Keratinocyte (primary cell): ENCODE results near the gene CLINT1. TPM values are rescaled to one million over a fixed set of nuclear protein-coding genes. Genes with fewer than 3 reads are reported as not detected.

Source experiments
- DNase-seq: peaks from one replicate; pipeline ENCODE4 v3.0.0-alpha.2; 2011; ENCODE audit warnings: low read depth, missing footprints, low spot score
- FAIRE-seq: peaks from 2 replicates; lab custom pipeline; 2011; peaks lifted over from hg19 to GRCh38; lab: Jason Lieb, UNC
- H2AFZ ChIP-seq: 2 replicates; pipeline ENCODE4 v1.6.0; 2012; ENCODE audit warnings: low read length, control low read depth, inconsistent platforms; ENCODE audit not compliant: control insufficient read depth
- H3K27ac ChIP-seq: 2 replicates; pipeline ENCODE4 v1.5.1; 2011; ENCODE audit warnings: low read length; ENCODE audit not compliant: control insufficient read depth, insufficient read depth
- H3K27me3 ChIP-seq: 3 replicates; pipeline ENCODE4 v1.6.0; 2011; ENCODE audit warnings: low read length; ENCODE audit not compliant: control insufficient read depth, insufficient read depth; ENCODE audit errors: extremely low read depth
- H3K36me3 ChIP-seq, 2 experiments: 2 replicates in 1 of 2; 3 replicates in 1 of 2; pipeline ENCODE4 v1.5.1; 2011; ENCODE audit warnings: low read length in 2 of 2, mild to moderate bottlenecking in 1 of 2; ENCODE audit not compliant: control insufficient read depth in 2 of 2, insufficient read depth in 2 of 2; ENCODE audit errors: extremely low read depth in 1 of 2
- H3K4me1 ChIP-seq: 3 replicates; pipeline ENCODE4 v1.5.1; 2011; ENCODE audit warnings: low read length; ENCODE audit not compliant: control insufficient read depth, insufficient read depth; ENCODE audit errors: extremely low read depth
- H3K4me2 ChIP-seq: 3 replicates; pipeline ENCODE4 v1.6.0; 2011; ENCODE audit warnings: low read depth, low read length; ENCODE audit not compliant: control insufficient read depth, insufficient read depth; ENCODE audit errors: extremely low read depth
- H3K4me3 ChIP-seq, 3 experiments: fragments of 200-600 bp in 1 of 3; sonication (generic) in 1 of 3; 2 replicates in 2 of 3; 3 replicates in 1 of 3; pipeline ENCODE4 v1.5.1; 2011 to 2016; ENCODE audit warnings: low read length in 3 of 3, mild to moderate bottlenecking in 3 of 3, control low read depth in 2 of 3, inconsistent platforms in 1 of 3, low read depth in 1 of 3, mixed read lengths in 1 of 3, mixed run types in 1 of 3, moderate library complexity in 1 of 3; ENCODE audit not compliant: control insufficient read depth in 2 of 3, insufficient read depth in 2 of 3; ENCODE audit errors: extremely low read depth in 1 of 3
- H3K79me2 ChIP-seq: 2 replicates; pipeline ENCODE4 v1.6.0; 2012; ENCODE audit warnings: low read length; ENCODE audit not compliant: control insufficient read depth, insufficient read depth
- H3K9ac ChIP-seq: 3 replicates; pipeline ENCODE4 v1.6.0; 2011; ENCODE audit warnings: low read length; ENCODE audit not compliant: control insufficient read depth, insufficient read depth; ENCODE audit errors: extremely low read depth
- H3K9me1 ChIP-seq: 3 replicates; pipeline ENCODE4 v1.6.0; 2011; ENCODE audit warnings: low read length; ENCODE audit not compliant: control insufficient read depth, insufficient read depth; ENCODE audit errors: extremely low read depth
- H3K9me3 ChIP-seq: 2 replicates; pipeline ENCODE4 v1.5.1; 2012; ENCODE audit warnings: low read depth, low read length; ENCODE audit not compliant: control insufficient read depth
- H4K20me1 ChIP-seq: 3 replicates; pipeline ENCODE4 v1.6.0; 2011; ENCODE audit warnings: low read length; ENCODE audit not compliant: control insufficient read depth, insufficient read depth; ENCODE audit errors: extremely low read depth
- EZH2 ChIP-seq: IDR thresholded peaks from one replicate; pipeline ENCODE4 v1.6.1; 2012; ENCODE audit warnings: inconsistent platforms, mild to moderate bottlenecking, low read length, moderate library complexity
- dilution Hi-C: fragments of 300-500 bp; cut with MboI; formaldehyde crosslinking; loops from one replicate; pipeline ENCODE4 v1.7.0; 2020; ENCODE audit warnings: low sequenced_read_pairs; ENCODE audit not compliant: extremely low pct_ligation_motif_present
- polyA plus RNA-seq, 5 experiments: library from polyadenylated mRNA; depleted of rRNA in 3 of 5; stranded (reverse) in 3 of 5; stranded (forward) in 1 of 5; unstranded in 1 of 5; fragments of >200 nt; gene quantifications; 1 replicate in 1 of 5; 2 replicates in 3 of 5; 3 replicates in 1 of 5; pipeline versions ENCODE4 v1.2.1 to v1.2.3, GENCODE V29; 2011 to 2012; ENCODE audit warnings: missing spikeins in 2 of 5, low read depth in 1 of 5, low replicate concordance in 1 of 5
- TF ChIP-seq, protein P1 (sequence below), 3 experiments: IDR thresholded peaks in 1 of 3; conservative IDR thresholded peaks in 1 of 3; optimal IDR thresholded peaks in 1 of 3; 2 replicates in 2 of 3; 3 replicates in 1 of 3; pipeline versions ENCODE3 to v1.5.1; 2011; ENCODE audit warnings: low read length in 3 of 3, mild to moderate bottlenecking in 3 of 3, moderate library complexity in 2 of 3, control low read depth in 1 of 3, inconsistent platforms in 1 of 3; ENCODE audit not compliant: insufficient read depth in 2 of 3; ENCODE audit errors: extremely low read depth in 1 of 3

Gene CLINT1
- polyA plus RNA-seq, 1 donor (not counting 4 experiments of a cell fraction or from before 2014, with no cell fraction given), result 112 TPM

DNA sequence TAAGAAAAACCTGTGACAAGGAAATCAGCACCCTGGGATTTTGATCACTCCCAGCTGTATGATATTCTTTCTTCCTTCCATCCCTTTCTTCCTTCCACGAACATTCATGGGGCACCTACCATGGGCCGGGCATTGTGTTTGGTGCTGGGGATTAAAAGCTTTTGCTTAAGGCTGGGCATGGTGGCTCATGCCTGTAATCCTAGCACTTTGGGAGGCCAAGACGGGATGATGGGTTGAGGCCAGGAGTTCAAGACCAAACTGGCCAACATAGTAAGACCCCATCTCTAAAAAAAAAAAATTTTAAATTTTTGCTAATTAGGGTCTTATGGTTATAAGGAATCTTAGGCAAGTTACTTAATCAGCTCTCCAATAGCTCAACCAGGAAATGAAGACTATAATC is 48.5 kb upstream of the CLINT1 start:
- H2AFZ ChIP-seq, result no peak overlapping the region
- DNase-seq (no peak), FAIRE-seq (no peak)
- H3K4me2 ChIP-seq, result no peak overlapping the region
- H3K36me3 ChIP-seq, result no peaks in the 10 kb centered on the region
- no peak overlapping the region for H3K9ac ChIP-seq
- H3K4me1 ChIP-seq, result peaks cover 10% of the 10 kb centered on the region
- dilution Hi-C loops, result no loop called here
- no peaks in the 10 kb centered on the region for H3K9me3 ChIP-seq
- TF ChIP-seq EZH2, result no peak
- TF ChIP-seq, protein P1, sequence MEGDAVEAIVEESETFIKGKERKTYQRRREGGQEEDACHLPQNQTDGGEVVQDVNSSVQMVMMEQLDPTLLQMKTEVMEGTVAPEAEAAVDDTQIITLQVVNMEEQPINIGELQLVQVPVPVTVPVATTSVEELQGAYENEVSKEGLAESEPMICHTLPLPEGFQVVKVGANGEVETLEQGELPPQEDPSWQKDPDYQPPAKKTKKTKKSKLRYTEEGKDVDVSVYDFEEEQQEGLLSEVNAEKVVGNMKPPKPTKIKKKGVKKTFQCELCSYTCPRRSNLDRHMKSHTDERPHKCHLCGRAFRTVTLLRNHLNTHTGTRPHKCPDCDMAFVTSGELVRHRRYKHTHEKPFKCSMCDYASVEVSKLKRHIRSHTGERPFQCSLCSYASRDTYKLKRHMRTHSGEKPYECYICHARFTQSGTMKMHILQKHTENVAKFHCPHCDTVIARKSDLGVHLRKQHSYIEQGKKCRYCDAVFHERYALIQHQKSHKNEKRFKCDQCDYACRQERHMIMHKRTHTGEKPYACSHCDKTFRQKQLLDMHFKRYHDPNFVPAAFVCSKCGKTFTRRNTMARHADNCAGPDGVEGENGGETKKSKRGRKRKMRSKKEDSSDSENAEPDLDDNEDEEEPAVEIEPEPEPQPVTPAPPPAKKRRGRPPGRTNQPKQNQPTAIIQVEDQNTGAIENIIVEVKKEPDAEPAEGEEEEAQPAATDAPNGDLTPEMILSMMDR (optimal IDR thresholded peaks at IDR 0.05 in 1 of 3, IDR thresholded peaks at IDR 0.05 in 1 of 3, conservative IDR thresholded peaks at IDR 0.05 in 1 of 3; ENCODE audit: extremely low read depth in 1 of 3, insufficient read depth in 2 of 3, low read length in 3 of 3), result no peak
- H3K4me3 ChIP-seq, result no peak overlapping the region
- no peaks in the 10 kb centered on the region for H3K79me2 ChIP-seq
- no peaks in the 10 kb centered on the region for H4K20me1 ChIP-seq
- no peaks in the 10 kb centered on the region for H3K9me1 ChIP-seq
- H3K27ac ChIP-seq, result no peak overlapping the region
- no peaks in the 10 kb centered on the region for H3K27me3 ChIP-seq

DNA sequence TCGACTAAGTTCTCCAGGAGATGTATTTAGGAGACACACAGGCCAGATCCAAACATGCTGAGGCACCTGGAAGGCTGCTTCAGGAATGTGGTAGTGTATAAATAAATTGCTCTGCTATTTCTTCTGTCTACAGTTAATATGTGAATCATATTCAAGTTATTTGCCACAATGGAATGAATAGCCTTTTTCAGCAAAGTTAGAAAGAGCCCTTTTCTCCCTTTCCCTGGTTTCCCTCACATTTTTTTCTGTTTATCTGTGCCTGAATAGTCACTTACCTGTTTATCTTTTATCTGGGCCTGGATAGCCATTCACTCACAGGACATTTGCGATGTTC is 44.1 kb upstream of the CLINT1 start:
- H3K27ac ChIP-seq, result peak overlapping the region; percentile 1
- H3K9me1 ChIP-seq, result no peaks in the 10 kb centered on the region
- no peaks in the 10 kb centered on the region for H4K20me1 ChIP-seq
- H2AFZ ChIP-seq, result peak overlapping the region; percentile 38
- H3K4me3 ChIP-seq, result peak overlapping the region in 2 of 3 experiments; percentile 1 to 7
- no peaks in the 10 kb centered on the region for H3K27me3 ChIP-seq
- H3K4me2 ChIP-seq, result peak overlapping the region; percentile 63
- peaks cover 13% of the 10 kb centered on the region for H3K4me1 ChIP-seq
- no peaks in the 10 kb centered on the region for H3K79me2 ChIP-seq
- H3K36me3 ChIP-seq, result no peaks in the 10 kb centered on the region
- FAIRE-seq (no peak), DNase-seq (no peak)
- TF ChIP-seq EZH2, result no peak
- TF ChIP-seq, protein P1 (optimal IDR thresholded peaks at IDR 0.05 in 1 of 3, IDR thresholded peaks at IDR 0.05 in 1 of 3, conservative IDR thresholded peaks at IDR 0.05 in 1 of 3; ENCODE audit: extremely low read depth in 1 of 3, insufficient read depth in 2 of 3, low read length in 3 of 3), result no peak
- H3K9me3 ChIP-seq, result no peaks in the 10 kb centered on the region
- H3K9ac ChIP-seq, result no peak overlapping the region
- dilution Hi-C loops, result no loop called here
